Anterior cingulate cortex (tissue), 58 donors: ENCODE measurements around the gene PTMS.

Experiments
- DNase-seq, 58 donors: peaks; one replicate each; lab custom pipeline; 2025; lab: John Stamatoyannopoulos, UW

The PTMS gene

GRCh38 chr12:6784761-6785160, 18.6 kb downstream of the PTMS start:
- no peak for DNase-seq

GRCh38 chr12:6786416-6787094, 20.4 kb downstream of the PTMS start:
- DNase-seq, result no peak

GRCh38 chr12:6787309-6787708, 21.1 kb downstream of the PTMS start:
- DNase-seq, result no peak

GRCh38 chr12:6788972-6789924, 23.1 kb downstream of the PTMS start, which contains the start of gene CD4:
TSS of gene CD4 (plus strand) at chr12:6789528. CDS start at chr12:6800139, 10,611 bp downstream.
- DNase-seq, result peak in 18 of 58 donors; percentile 8 to 48 (median 22)

- DNase-seq, result no peak
Measured at GRCh38 chr12:6790496-6791150, 24.5 kb downstream of the PTMS start.

GRCh38 chr12:6791931-6792520, 25.9 kb downstream of the PTMS start:
- DNase-seq, result no peak

GRCh38 chr12:6792522-6793201, 26.5 kb downstream of the PTMS start:
- peak in 34 of 58 donors; percentile 8 to 70 (median 31) for DNase-seq

GRCh38 chr12:6795088-6795487, 28.9 kb downstream of the PTMS start:
- no peak for DNase-seq

- DNase-seq, result no peak
Measured at GRCh38 chr12:6796576-6796975, 30.4 kb downstream of the PTMS start.

- DNase-seq, result no peak
Measured at GRCh38 chr12:6799147-6799546, 33.0 kb downstream of the PTMS start.

- DNase-seq, result no peak
Measured at GRCh38 chr12:6807170-6807569, 41.0 kb downstream of the PTMS start.

GRCh38 chr12:6809056-6809455, 42.9 kb downstream of the PTMS start:
- DNase-seq, result no peak

GRCh38 chr12:6810758-6811157, 44.6 kb downstream of the PTMS start:
- no peak for DNase-seq

GRCh38 chr12:6813363-6813762, 47.2 kb downstream of the PTMS start:
- no peak for DNase-seq

GRCh38 chr12:6816598-6816997, 50.4 kb downstream of the PTMS start:
- no peak for DNase-seq

- no peak for DNase-seq
Measured at GRCh38 chr12:6817098-6817497, 50.9 kb downstream of the PTMS start.

GRCh38 chr12:6817662-6818157, 51.5 kb downstream of the PTMS start:
- no peak for DNase-seq

GRCh38 chr12:6818222-6818621, 52.1 kb downstream of the PTMS start:
- no peak for DNase-seq

- DNase-seq, result no peak
Measured at GRCh38 chr12:6818645-6819044, 52.5 kb downstream of the PTMS start.
